ENCODE results near the gene ZNF354C. TPM values are rescaled to one million over a fixed set of nuclear protein-coding genes. Genes with fewer than 3 reads are reported as not detected.

ZNF354C gene
- total and polyA plus RNA-seq, 10 of the 15 experiments (the other 5 are each of a cell fraction or from before 2014, with no cell fraction given): 0.01 to 0.03 (median 0.02) TPM; not detected in 7

GRCh38 chr5:179113945-179114641, 53.9 kb downstream of the ZNF354C start (continued):
- TF ChIP-seq EED (IDR thresholded peaks at IDR 0.05; ENCODE audit: low read depth) (no peak), STAT1 (conservative IDR thresholded peaks at IDR 0.05) (no peak), KAT2A (conservative IDR thresholded peaks at IDR 0.05; ENCODE audit: control insufficient read depth, low read depth, low read length) (no peak), NFYB (IDR thresholded peaks at IDR 0.05; ENCODE audit: insufficient read depth, low read depth, low read length) (no peak), CREM (IDR thresholded peaks at IDR 0.05; ENCODE audit: low read depth) (no peak), ZNF217 (IDR thresholded peaks at IDR 0.05) (no peak), POLR2AphosphoS2 (IDR thresholded peaks at IDR 0.05; ENCODE audit: low read depth, low read length) (no peak), MXI1 (IDR thresholded peaks at IDR 0.05; ENCODE audit: low read depth, low read length) (no peak)

GRCh38 chr5:179114756-179115155, 54.6 kb downstream of the ZNF354C start:
- ChIA-PET RAD21 (ENCODE audit: unreplicated experiment) (no interaction called here), SMC1A (ENCODE audit: uncharacterized antibody, unreplicated experiment) (no interaction called here), CTCF (no interaction called here), POLR2A (no interaction called here)
- no peaks in the 10 kb centered on the region for H3K79me2 ChIP-seq (ENCODE audit: control insufficient read depth, insufficient read depth, low read length)
- H3K27ac ChIP-seq (ENCODE audit: control insufficient read depth, insufficient read depth): no peak overlapping the region
- in situ Hi-C loops (cut with MboI): no loop called here
- H4K20me1 ChIP-seq (ENCODE audit: control insufficient read depth, insufficient read depth): no peaks in the 10 kb centered on the region
- BruUV-seq (replicated peaks): no TSS peak
- no peak overlapping the region for H3K9ac ChIP-seq (ENCODE audit: control insufficient read depth, insufficient read depth, low read length)
- 68% methylated on average over 7 of the region's 7 CpGs for WGBS (ENCODE audit: insufficient coverage, insufficient replicate concordance, low lambda C conversion rate, missing lambda C conversion rate)
- FAIRE-seq: no peak
- intact Hi-C loops (cut with micrococcal nuclease; ENCODE audit: unreplicated experiment): no loop called here
- H3K4me3 ChIP-seq: no peak overlapping the region
- no peak overlapping the region for H2AFZ ChIP-seq (ENCODE audit: control insufficient read depth, low read depth, low read length)
- no peaks in the 10 kb centered on the region; the same call in 2 of the 3 replicates for H3K9me3 ChIP-seq (replicated peaks; ENCODE audit: control insufficient read depth, insufficient read depth, low read length)
- no peak for DNase-seq (ENCODE audit: low read depth, low spot score)
- no peaks in the 10 kb centered on the region for H3K4me1 ChIP-seq (ENCODE audit: control insufficient read depth, insufficient read depth, low read length)
- H3K36me3 ChIP-seq (ENCODE audit: control insufficient read depth in 2 of 2, insufficient read depth in 2 of 2, low read length in 1 of 2): no peaks in the 10 kb centered on the region
- no peak for ATAC-seq
- no peak overlapping the region for H3K4me2 ChIP-seq (ENCODE audit: control insufficient read depth, insufficient read depth)
- H3K27me3 ChIP-seq (replicated peaks in 1 of 2; ENCODE audit: control insufficient read depth in 2 of 2, insufficient read depth in 2 of 2, low read length in 1 of 2): no peaks in the 10 kb centered on the region
- TF ChIP-seq ZZZ3 (IDR thresholded peaks at IDR 0.05; ENCODE audit: control insufficient read depth, insufficient read length, low read depth) (no peak), ZBTB4 (CRISPR knock-in tag; IDR thresholded peaks at IDR 0.05) (no peak), ZBTB40 (IDR thresholded peaks at IDR 0.05; ENCODE audit: borderline replicate concordance) (no peak), REST (IDR thresholded peaks at IDR 0.05; ENCODE audit: low read depth, low read length) (no peak)
